Neuron (in vitro differentiated cells): ENCODE data around the gene KLHL26.
"Not testable (repeated sequence)": the region's sequence is repeated elsewhere in the genome, so short reads cannot be mapped to it uniquely, and the experiment has no call there.

Experiments used
- H2AFZ ChIP-seq: one replicate; pipeline ENCODE4 v1.6.1; 2013; ENCODE audit warnings: low read depth, mild to moderate bottlenecking, inconsistent platforms, low read length, moderate library complexity
- H3K27me3 ChIP-seq: one replicate; pipeline ENCODE4 v1.6.1; 2013; ENCODE audit warnings: low read length; ENCODE audit not compliant: insufficient read depth
- H3K36me3 ChIP-seq: one replicate; pipeline ENCODE4 v1.6.1; 2013; ENCODE audit warnings: low read length; ENCODE audit not compliant: insufficient read depth
- H3K4me1 ChIP-seq: one replicate; pipeline ENCODE4 v1.6.1; 2013; ENCODE audit warnings: low read length; ENCODE audit not compliant: insufficient read depth
- H3K4me3 ChIP-seq: 2 replicates; pipeline ENCODE4 v1.5.1; 2013; ENCODE audit warnings: mild to moderate bottlenecking, low read length, moderate library complexity
- H3K9me3 ChIP-seq: one replicate; pipeline ENCODE4 v1.6.1; 2013; ENCODE audit warnings: low read length

Gene KLHL26

GRCh38 chr19:18636969-18637629, at the start of gene KLHL26:
KLHL26 (plus strand) TSS chr19:18637028; CDS start chr19:18637055, 27 bp downstream.
- Histone ChIP-seq H3K9me3 (no peaks in the 10 kb centered on the region), H3K4me3 (peak within 1 kb of the TSS; percentile 89), H2AFZ (peak within 1 kb of the TSS; percentile 77), H3K4me1 (peaks cover 16% of the 10 kb centered on the region), H3K27me3 (no peaks in the 10 kb centered on the region), H3K36me3 (no peaks in the 10 kb centered on the region)

- Histone ChIP-seq H2AFZ (no peak overlapping the region), H3K4me1 (peaks cover 5% of the 10 kb centered on the region), H3K27me3 (no peaks in the 10 kb centered on the region), H3K9me3 (peaks cover 1% of the 10 kb centered on the region), H3K36me3 (peaks cover 9% of the 10 kb centered on the region), H3K4me3 (no peak overlapping the region)
These were observed 49.3 kb upstream of the KLHL26 start for GRCh38 chr19:18587561-18587960.

- H3K27me3 ChIP-seq: no peaks in the 10 kb centered on the region
- H3K4me3 ChIP-seq: peak overlapping the region; percentile 57
- peaks cover 9% of the 10 kb centered on the region for H3K36me3 ChIP-seq
- H3K4me1 ChIP-seq: peaks cover 5% of the 10 kb centered on the region
- H3K9me3 ChIP-seq: peaks cover 1% of the 10 kb centered on the region
- peak overlapping the region; percentile 67 for H2AFZ ChIP-seq
These were observed 48.7 kb upstream of the KLHL26 start for GRCh38 chr19:18587962-18588610.

- Histone ChIP-seq H3K36me3 (peaks cover 9% of the 10 kb centered on the region), H3K9me3 (peaks cover 1% of the 10 kb centered on the region), H3K27me3 (no peaks in the 10 kb centered on the region), H3K4me1 (peaks cover 5% of the 10 kb centered on the region), H2AFZ (peak within 1 kb of the TSS; percentile 67), H3K4me3 (peak within 1 kb of the TSS; percentile 57)
These were observed 48.0 kb upstream of the KLHL26 start, which contains the start of gene REX1BD for GRCh38 chr19:18588611-18589379. REX1BD (plus strand) TSS chr19:18588798; CDS start chr19:18588802, 4 bp downstream.

GRCh38 chr19:18589380-18590272, 47.2 kb upstream of the KLHL26 start:
- Histone ChIP-seq H2AFZ (peak overlapping the region; percentile 67), H3K9me3 (peaks cover 1% of the 10 kb centered on the region), H3K27me3 (peaks cover under 1% of the 10 kb centered on the region), H3K4me3 (peak overlapping the region; percentile 57), H3K4me1 (peaks cover 9% of the 10 kb centered on the region), H3K36me3 (peaks cover 9% of the 10 kb centered on the region)

- H3K27me3 ChIP-seq: peaks cover 8% of the 10 kb centered on the region
- H3K9me3 ChIP-seq: peaks cover 1% of the 10 kb centered on the region
- peaks cover 14% of the 10 kb centered on the region for H3K4me1 ChIP-seq
- H3K36me3 ChIP-seq: peaks cover 9% of the 10 kb centered on the region
- H2AFZ ChIP-seq: no peak overlapping the region
- H3K4me3 ChIP-seq: no peak overlapping the region
These were observed 46.3 kb upstream of the KLHL26 start for GRCh38 chr19:18590273-18591272.

GRCh38 chr19:18591735-18592385, 45.0 kb upstream of the KLHL26 start:
- Histone ChIP-seq H3K36me3 (peaks cover 9% of the 10 kb centered on the region), H3K4me1 (peaks cover 14% of the 10 kb centered on the region), H2AFZ (no peak overlapping the region), H3K9me3 (peaks cover 1% of the 10 kb centered on the region), H3K4me3 (no peak overlapping the region), H3K27me3 (peaks cover 10% of the 10 kb centered on the region)

- not testable (repeated sequence) for H3K9me3 ChIP-seq, H3K36me3 ChIP-seq, H2AFZ ChIP-seq, H3K4me3 ChIP-seq
- Histone ChIP-seq H3K27me3 (peaks cover 10% of the 10 kb centered on the region), H3K4me1 (peaks cover 14% of the 10 kb centered on the region)
These were observed 44.1 kb upstream of the KLHL26 start for GRCh38 chr19:18592732-18593131.

GRCh38 chr19:18593367-18594095, 43.3 kb upstream of the KLHL26 start:
- Histone ChIP-seq H3K36me3 (peaks cover 9% of the 10 kb centered on the region), H2AFZ (no peak overlapping the region), H3K4me1 (peaks cover 14% of the 10 kb centered on the region), H3K4me3 (no peak overlapping the region), H3K27me3 (peaks cover 14% of the 10 kb centered on the region), H3K9me3 (no peaks in the 10 kb centered on the region)

- peak overlapping the region; percentile 62 for H2AFZ ChIP-seq
- H3K36me3 ChIP-seq: peaks cover 9% of the 10 kb centered on the region
- H3K4me3 ChIP-seq: peak overlapping the region; percentile 28
- H3K27me3 ChIP-seq: peaks cover 18% of the 10 kb centered on the region
- peaks cover 14% of the 10 kb centered on the region for H3K4me1 ChIP-seq
- H3K9me3 ChIP-seq: no peaks in the 10 kb centered on the region
These were observed 42.6 kb upstream of the KLHL26 start for GRCh38 chr19:18594096-18594823.
